ENCODE results near the gene TMEM129.
A peak's percentile ranks its signal among the peaks of the same experiment; 100 is the strongest.

TMEM129 gene

GRCh38 chr4:1726146-1726934 lies 5.2 kb upstream of the TMEM129 start:
- Histone ChIP-seq H3K18ac (ENCODE audit: low read length) (no peak overlapping the region), H4K8ac (ENCODE audit: low read depth, low read length) (no peak overlapping the region), H3K79me2 (ENCODE audit: control insufficient read depth, insufficient read depth, low read length, poor library complexity) (peaks cover 12% of the 10 kb centered on the region), H3K4ac (ENCODE audit: low read depth, low read length) (no peak overlapping the region), H3K4me1 (ENCODE audit: control insufficient read depth in 1 of 2, insufficient read depth in 2 of 2, low read length in 2 of 2) (peaks cover 6 to 14% of the 10 kb centered on the region in 2 experiments), H2BK12ac (ENCODE audit: low read length) (no peak overlapping the region), H3K27ac (ENCODE audit: low read depth, low read length) (no peak overlapping the region), H2AFZ (ENCODE audit: insufficient read depth, low read length, poor library complexity) (no peak overlapping the region), H4K91ac (ENCODE audit: low read depth, low read length) (no peak overlapping the region), H3K9ac (ENCODE audit: low read length) (no peak overlapping the region), H3K14ac (ENCODE audit: low read length) (no peak overlapping the region), H4K12ac (ENCODE audit: low read depth, low read length) (no peak overlapping the region), H3K23ac (ENCODE audit: low read length) (no peak overlapping the region), H3K79me1 (ENCODE audit: low read length) (no peaks in the 10 kb centered on the region), H3K4me2 (ENCODE audit: low read length) (no peak overlapping the region), H2BK5ac (ENCODE audit: low read depth, low read length, poor library complexity) (no peak overlapping the region), H3K36me3 (ENCODE audit: control insufficient read depth in 1 of 2, insufficient read depth in 2 of 2, low read length in 2 of 2) (peaks cover 61 to 65% of the 10 kb centered on the region in 2 experiments), H2BK120ac (ENCODE audit: insufficient read depth, low read length, poor library complexity) (no peak overlapping the region), H3K27me3 (ENCODE audit: insufficient read depth, low read length) (no peaks in the 10 kb centered on the region), H3K9me3 (ENCODE audit: insufficient read depth, low read depth, low read length) (peaks cover 2% of the 10 kb centered on the region), H2AK5ac (ENCODE audit: low read length) (no peak overlapping the region), H3K4me3 (ENCODE audit: low read depth, low read length) (no peak overlapping the region)
- DNase-seq: peak; percentile 84 to 97
- WGBS (ENCODE audit: extremely low coverage, insufficient coverage, insufficient read length): no CpG with 5 or more reads among the region's 17 CpGs

DNA sequence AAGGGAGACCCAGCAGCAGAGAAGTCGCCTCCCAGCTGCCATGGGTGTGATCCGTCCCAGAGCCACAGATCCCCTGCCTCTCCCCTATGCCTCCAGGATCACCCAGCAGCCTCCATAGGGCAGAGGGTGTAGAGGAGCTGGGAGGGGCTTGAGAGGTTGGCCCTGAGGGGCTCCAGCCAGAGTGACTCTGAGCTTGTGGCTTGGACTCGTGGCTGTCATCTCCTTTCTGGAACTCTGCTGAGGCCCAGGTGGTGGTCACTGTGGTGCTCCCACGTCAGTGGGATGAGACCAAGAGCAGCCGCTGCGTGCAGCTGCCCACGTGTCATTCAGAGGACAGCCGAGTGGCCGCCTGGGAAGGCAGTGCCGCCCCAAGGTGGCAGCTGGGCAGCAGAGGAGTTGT lies 4.4 kb upstream of the TMEM129 start:
- Histone ChIP-seq H2AFZ (ENCODE audit: insufficient read depth, low read length, poor library complexity) (no peak overlapping the region), H2BK5ac (ENCODE audit: low read depth, low read length, poor library complexity) (no peak overlapping the region), H4K91ac (ENCODE audit: low read depth, low read length) (no peak overlapping the region), H3K4me2 (ENCODE audit: low read length) (no peak overlapping the region), H3K79me2 (ENCODE audit: control insufficient read depth, insufficient read depth, low read length, poor library complexity) (peaks cover 13% of the 10 kb centered on the region), H3K27ac (ENCODE audit: low read depth, low read length) (no peak overlapping the region), H3K18ac (ENCODE audit: low read length) (no peak overlapping the region), H3K36me3 (ENCODE audit: control insufficient read depth in 1 of 2, insufficient read depth in 2 of 2, low read length in 2 of 2) (peaks cover 53 to 57% of the 10 kb centered on the region in 2 experiments), H3K4me3 (ENCODE audit: low read depth, low read length) (no peak overlapping the region), H3K23ac (ENCODE audit: low read length) (no peak overlapping the region), H4K12ac (ENCODE audit: low read depth, low read length) (no peak overlapping the region), H2BK12ac (ENCODE audit: low read length) (no peak overlapping the region), H3K4ac (ENCODE audit: low read depth, low read length) (no peak overlapping the region), H3K9me3 (ENCODE audit: insufficient read depth, low read depth, low read length) (no peaks in the 10 kb centered on the region), H3K4me1 (ENCODE audit: control insufficient read depth in 1 of 2, insufficient read depth in 2 of 2, low read length in 2 of 2) (peaks cover 6 to 14% of the 10 kb centered on the region in 2 experiments), H2BK120ac (ENCODE audit: insufficient read depth, low read length, poor library complexity) (no peak overlapping the region), H4K8ac (ENCODE audit: low read depth, low read length) (no peak overlapping the region), H3K79me1 (ENCODE audit: low read length) (peaks cover 3% of the 10 kb centered on the region), H3K14ac (ENCODE audit: low read length) (no peak overlapping the region), H3K9ac (ENCODE audit: low read length) (no peak overlapping the region), H2AK5ac (ENCODE audit: low read length) (no peak overlapping the region), H3K27me3 (ENCODE audit: insufficient read depth, low read length) (no peaks in the 10 kb centered on the region)
- no CpG with 5 or more reads among the region's 10 CpGs for WGBS (ENCODE audit: extremely low coverage, insufficient coverage, insufficient read length)
- DNase-seq: no peak

DNA sequence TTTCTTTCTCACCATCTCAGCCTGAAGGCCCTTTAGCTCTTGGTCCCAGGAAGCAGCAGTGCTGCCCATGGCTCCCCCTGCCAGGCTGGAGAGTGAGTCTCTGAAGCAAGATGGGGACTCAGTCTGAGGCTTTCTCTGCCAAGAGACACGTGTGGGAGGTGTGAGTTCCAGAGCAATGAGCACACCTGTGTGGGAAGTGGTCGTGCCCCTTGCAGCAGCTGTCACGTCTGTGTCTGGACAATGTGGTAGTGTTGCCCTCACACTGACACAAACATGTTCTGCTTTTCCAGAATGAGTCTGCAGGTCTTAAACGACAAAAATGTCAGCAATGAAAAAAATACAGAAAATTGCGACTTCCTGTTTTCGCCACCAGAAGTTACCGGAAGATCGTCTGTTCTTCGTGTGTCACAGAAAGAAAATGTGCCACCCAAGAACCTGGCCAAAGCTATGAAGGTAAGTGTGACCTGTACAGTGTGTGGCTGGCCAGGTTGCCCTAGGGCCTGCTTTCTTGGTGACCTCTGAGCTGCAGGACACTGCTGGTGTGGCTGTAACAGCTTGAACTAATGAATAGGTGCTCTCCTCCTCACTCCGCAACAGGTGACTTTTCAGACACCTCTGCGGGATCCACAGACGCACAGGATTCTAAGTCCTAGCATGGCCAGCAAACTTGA lies 2.1 kb upstream of the TMEM129 start:
- Histone ChIP-seq H2BK12ac (ENCODE audit: low read length) (no peak overlapping the region), H3K18ac (ENCODE audit: low read length) (no peak overlapping the region), H3K9me3 (ENCODE audit: insufficient read depth, low read depth, low read length) (no peaks in the 10 kb centered on the region), H4K12ac (ENCODE audit: low read depth, low read length) (no peak overlapping the region), H2AFZ (ENCODE audit: insufficient read depth, low read length, poor library complexity) (no peak overlapping the region), H3K4me2 (ENCODE audit: low read length) (peak overlapping the region; percentile 65), H3K4me1 (ENCODE audit: control insufficient read depth in 1 of 2, insufficient read depth in 2 of 2, low read length in 2 of 2) (peaks cover 14 to 22% of the 10 kb centered on the region in 2 experiments), H3K79me2 (ENCODE audit: control insufficient read depth, insufficient read depth, low read length, poor library complexity) (peaks cover 19% of the 10 kb centered on the region), H2BK120ac (ENCODE audit: insufficient read depth, low read length, poor library complexity) (no peak overlapping the region), H2BK5ac (ENCODE audit: low read depth, low read length, poor library complexity) (no peak overlapping the region), H3K14ac (ENCODE audit: low read length) (no peak overlapping the region), H3K23ac (ENCODE audit: low read length) (no peak overlapping the region), H3K4ac (ENCODE audit: low read depth, low read length) (peak overlapping the region; percentile 59), H3K27me3 (ENCODE audit: insufficient read depth, low read length) (no peaks in the 10 kb centered on the region), H3K9ac (ENCODE audit: low read length) (no peak overlapping the region), H3K27ac (ENCODE audit: low read depth, low read length) (no peak overlapping the region), H3K36me3 (ENCODE audit: control insufficient read depth in 1 of 2, insufficient read depth in 2 of 2, low read length in 2 of 2) (peaks cover 43 to 45% of the 10 kb centered on the region in 2 experiments), H2AK5ac (ENCODE audit: low read length) (no peak overlapping the region), H3K4me3 (ENCODE audit: low read depth, low read length) (no peak overlapping the region), H4K8ac (ENCODE audit: low read depth, low read length) (no peak overlapping the region), H4K91ac (ENCODE audit: low read depth, low read length) (no peak overlapping the region), H3K79me1 (ENCODE audit: low read length) (peaks cover 6% of the 10 kb centered on the region)
- DNase-seq: peak; percentile 89 to 96
- no CpG with 5 or more reads among the region's 12 CpGs for WGBS (ENCODE audit: extremely low coverage, insufficient coverage, insufficient read length)

GRCh38 chr4:1722551-1723118 lies 1.5 kb upstream of the TMEM129 start:
- Histone ChIP-seq H4K12ac (ENCODE audit: low read depth, low read length) (no peak overlapping the region), H2AFZ (ENCODE audit: insufficient read depth, low read length, poor library complexity) (no peak overlapping the region), H3K18ac (ENCODE audit: low read length) (peak overlapping the region; percentile 9), H3K4me2 (ENCODE audit: low read length) (peak overlapping the region; percentile 65), H3K27ac (ENCODE audit: low read depth, low read length) (no peak overlapping the region), H3K27me3 (ENCODE audit: insufficient read depth, low read length) (no peaks in the 10 kb centered on the region), H2BK5ac (ENCODE audit: low read depth, low read length, poor library complexity) (no peak overlapping the region), H3K14ac (ENCODE audit: low read length) (no peak overlapping the region), H4K8ac (ENCODE audit: low read depth, low read length) (no peak overlapping the region), H2BK12ac (ENCODE audit: low read length) (no peak overlapping the region), H3K79me1 (ENCODE audit: low read length) (peaks cover 6% of the 10 kb centered on the region), H3K4ac (ENCODE audit: low read depth, low read length) (peak overlapping the region; percentile 59), H2BK120ac (ENCODE audit: insufficient read depth, low read length, poor library complexity) (no peak overlapping the region), H3K36me3 (ENCODE audit: control insufficient read depth in 1 of 2, insufficient read depth in 2 of 2, low read length in 2 of 2) (peaks cover 43 to 45% of the 10 kb centered on the region in 2 experiments), H3K4me1 (ENCODE audit: control insufficient read depth in 1 of 2, insufficient read depth in 2 of 2, low read length in 2 of 2) (peaks cover 14 to 20% of the 10 kb centered on the region in 2 experiments), H3K23ac (ENCODE audit: low read length) (no peak overlapping the region), H3K9ac (ENCODE audit: low read length) (peak overlapping the region; percentile 13), H3K4me3 (ENCODE audit: low read depth, low read length) (peak overlapping the region; percentile 86), H4K91ac (ENCODE audit: low read depth, low read length) (no peak overlapping the region), H3K9me3 (ENCODE audit: insufficient read depth, low read depth, low read length) (no peaks in the 10 kb centered on the region), H3K79me2 (ENCODE audit: control insufficient read depth, insufficient read depth, low read length, poor library complexity) (peaks cover 19% of the 10 kb centered on the region), H2AK5ac (ENCODE audit: low read length) (no peak overlapping the region)
- DNase-seq: no peak
- WGBS (ENCODE audit: extremely low coverage, insufficient coverage, insufficient read length): no CpG with 5 or more reads among the region's 18 CpGs

All from trophoblast cell (in vitro differentiated cells and primary cell).